Transverse colon (tissue), 4 donors: ENCODE results near the gene LEKR1. TPM values are rescaled to one million over a fixed set of nuclear protein-coding genes. Genes with fewer than 3 reads are reported as not detected.

Experiments
- DNase-seq: peaks from one replicate; pipeline ENCODE4 v3.0.0-alpha.2; 2019
- H3K27ac ChIP-seq, 4 donors: fragments of 200-600 bp; sonication (generic); 2 replicates each; pipeline ENCODE4 v1.5.1; 2016 to 2018; ENCODE audit warnings: inconsistent platforms in 4 of 4
- H3K27me3 ChIP-seq: fragments of 200-600 bp; sonication (generic); 2 replicates; pipeline ENCODE4 v1.5.1; 2017; ENCODE audit warnings: inconsistent platforms
- H3K36me3 ChIP-seq, 4 donors: fragments of 200-600 bp; sonication (generic); 2 replicates each; pipeline ENCODE4 v1.5.1; 2017 to 2019; ENCODE audit warnings: inconsistent platforms in 4 of 4
- H3K4me1 ChIP-seq, 4 donors: fragments of 200-600 bp; sonication (generic); 2 replicates each; pipeline ENCODE4 v1.5.1; 2017 to 2020; ENCODE audit warnings: inconsistent platforms in 4 of 4
- H3K4me3 ChIP-seq, 4 donors: fragments of 200-600 bp; sonication (generic); 1 replicate in 1 of 4; 2 replicates in 3 of 4; pipeline versions ENCODE4 v1.5.1 to v1.6.1; 2017 to 2019; ENCODE audit warnings: inconsistent platforms in 4 of 4
- H3K9me3 ChIP-seq, 2 donors: fragments of 200-600 bp; sonication (generic); 2 replicates each; pipeline ENCODE4 v1.5.1; 2017 to 2019; ENCODE audit warnings: inconsistent platforms in 2 of 2
- CTCF ChIP-seq, 5 experiments: fragments of 200-600 bp in 3 of 5; fragments of 450-650 bp in 2 of 5; sonication (generic) in 3 of 5; IDR thresholded peaks; 1 replicate in 2 of 5; 2 replicates in 3 of 5; pipeline ENCODE4 v1.5.1; 2016 to 2017; ENCODE audit warnings: antibody characterized with exemption in 5 of 5, inconsistent platforms in 3 of 5, mild to moderate bottlenecking in 2 of 5, moderate library complexity in 1 of 5
- EP300 ChIP-seq: sonication (generic); formaldehyde crosslinking; IDR thresholded peaks from one replicate; pipeline ENCODE4 v1.6.1; 2017; ENCODE audit warnings: antibody characterized with exemption, low read depth
- POLR2A ChIP-seq: fragments of 450-650 bp; IDR thresholded peaks from one replicate; pipeline ENCODE4 v1.6.1; 2016; ENCODE audit warnings: antibody characterized with exemption, mild to moderate bottlenecking, moderate library complexity
- POLR2AphosphoS5 ChIP-seq, 3 donors: sonication (generic); formaldehyde crosslinking; IDR thresholded peaks; one replicate each; pipeline ENCODE4 v1.6.1; 2016; ENCODE audit warnings: antibody characterized with exemption in 3 of 3
- WGBS, 2 donors: methylation state at CpG; one replicate each; pipeline ENCODE4 v1.1.5; 2018; ENCODE audit warnings: low coverage in 1 of 2; 5-methylcytosine and 5-hydroxymethylcytosine counted together
- in situ Hi-C, 4 donors: fragments of 200-750 bp; cut with MboI; loops; one replicate each; pipeline versions ENCODE4 v1.15.0 to v1.15.1; 2017; ENCODE audit warnings: low sequenced_read_pairs in 3 of 4, low pct_ligation_motif_present in 1 of 4, low pct_unique_long_range_greater_than_20kb in 1 of 4
- intact Hi-C: fragments of 100-400 bp; cut with DNase I; formaldehyde crosslinking; loops from one replicate; pipeline ENCODE4 v1.15.1; 2023; ENCODE audit warnings: low total_unique reads
- total RNA-seq, 4 donors: library from RNA; depleted of rRNA; stranded (reverse); fragments of >200 nt; gene quantifications; one replicate each; pipeline ENCODE4 v1.1.0, GENCODE V29; 2016

LEKR1 gene
- total RNA-seq, 4 donors from 2014 or later = 0.40 to 3.3 (median 0.96) TPM; not detected in 1

GRCh38 chr3:156808025-156808424 is 18.1 kb upstream of the LEKR1 start:
- Histone ChIP-seq H3K27me3 (no peaks in the 10 kb centered on the region), H3K4me3 (no peak overlapping the region), H3K36me3 (no peaks in the 10 kb centered on the region), H3K4me1 (peaks cover 5 to 22% (median 10%) of the 10 kb centered on the region in 4 donors), H3K9me3 (peaks cover 0 to 3% of the 10 kb centered on the region in 2 donors), H3K27ac (no peak overlapping the region)
- in situ Hi-C loops (loop anchor here in 2 of 4 donors (25.0 kb wide), 1 partner anchor 246 kb away; the partner anchor contains the start of gene SSR3 (in 2 of the 2)), intact Hi-C loops (no loop called here)
- 100% methylated on average over 2 of the region's 2 CpGs; no CpG with 5 or more reads in 1 of the 2 donors for WGBS, 2 donors
- TF ChIP-seq CTCF (IDR thresholded peaks at IDR 0.05) (no peak), EP300 (no peak), POLR2A (no peak), POLR2AphosphoS5 (IDR thresholded peaks at IDR 0.05) (no peak)
- DNase-seq = no peak

- peak overlapping the region; percentile 15 to 38 (median 32) for H3K27ac ChIP-seq
- H3K9me3 ChIP-seq = no peaks in the 10 kb centered on the region
- in situ Hi-C loops = loop anchor here in 3 of 4 donors (10.0 to 25.0 kb wide), 3 partner anchors 126 to 274 kb away; partner anchors contain the start of gene SSR3 (in 2 of the 3)
- no peaks in the 10 kb centered on the region for H3K36me3 ChIP-seq
- H3K27me3 ChIP-seq = no peaks in the 10 kb centered on the region
- TF ChIP-seq EP300 (no peak), POLR2AphosphoS5 (IDR thresholded peaks at IDR 0.05) (peak in 1 of 3 donors; percentile 10)
- no peak overlapping the region for H3K4me3 ChIP-seq
- WGBS, 2 donors = 28 to 40% methylated on average over 2 of the region's 2 CpGs
- peaks cover 5 to 35% (median 16%) of the 10 kb centered on the region in 4 donors for H3K4me1 ChIP-seq
- intact Hi-C loops = no loop called here
- DNase-seq = peak; percentile 27
These were observed 14.9 kb upstream of the LEKR1 start for GRCh38 chr3:156811089-156811862.

GRCh38 chr3:156812521-156813335 is 13.4 kb upstream of the LEKR1 start:
- Histone ChIP-seq H3K4me3 (no peak overlapping the region), H3K9me3 (no peaks in the 10 kb centered on the region), H3K27me3 (no peaks in the 10 kb centered on the region), H3K4me1 (peaks cover 6 to 45% (median 26%) of the 10 kb centered on the region in 4 donors), H3K27ac (peak overlapping the region in 3 of 4 donors; percentile 15 to 57 (median 30)), H3K36me3 (no peaks in the 10 kb centered on the region)
- WGBS, 2 donors = 58 to 59% methylated on average over 4 to 6 of the region's 6 CpGs
- TF ChIP-seq POLR2A = no peak
- TF ChIP-seq EP300 = no peak
- no peak for TF ChIP-seq POLR2AphosphoS5 (IDR thresholded peaks at IDR 0.05)
- TF ChIP-seq CTCF (IDR thresholded peaks at IDR 0.05) = no peak
- intact Hi-C loops = no loop called here
- in situ Hi-C loops = loop anchor here in 3 of 4 donors (10.0 to 25.0 kb wide), 3 partner anchors 128 to 272 kb away; partner anchors contain the start of gene SSR3 (in 2 of the 3)
- DNase-seq = no peak

GRCh38 chr3:156814295-156814694 is 11.9 kb upstream of the LEKR1 start:
- peaks cover 13 to 52% (median 29%) of the 10 kb centered on the region in 4 donors for H3K4me1 ChIP-seq
- DNase-seq = no peak
- no peak overlapping the region for H3K4me3 ChIP-seq
- in situ Hi-C loops (loop anchor here in 3 of 4 donors (10.0 to 25.0 kb wide), 3 partner anchors 129 to 271 kb away; partner anchors contain the start of gene SSR3 (in 2 of the 3)), intact Hi-C loops (no loop called here)
- TF ChIP-seq POLR2A (no peak), EP300 (no peak), CTCF (IDR thresholded peaks at IDR 0.05) (no peak), POLR2AphosphoS5 (IDR thresholded peaks at IDR 0.05) (no peak)
- H3K9me3 ChIP-seq = no peaks in the 10 kb centered on the region
- 93 to 95% methylated on average over 1 to 2 of the region's 2 CpGs for WGBS, 2 donors
- H3K27me3 ChIP-seq = no peaks in the 10 kb centered on the region
- H3K27ac ChIP-seq = no peak overlapping the region
- H3K36me3 ChIP-seq = no peaks in the 10 kb centered on the region
